Type B pancreatic cell (in vitro differentiated cells): ENCODE results near the gene LAMP5. TPM values are rescaled to one million over a fixed set of nuclear protein-coding genes. Genes with fewer than 3 reads are reported as not detected.

Source experiments
- DNase-seq: peaks from one replicate; pipeline ENCODE4 v3.0.0; 2021; ENCODE audit warnings: mixed read lengths; ENCODE audit not compliant: unreplicated experiment; ENCODE audit errors: extremely low spot score
- H3K27ac Mint-ChIP-seq: 2 replicates; pipeline ENCODE4 v1.8.0; 2021; ENCODE audit warnings: mild to moderate bottlenecking, mixed read lengths
- H3K27me3 Mint-ChIP-seq: 2 replicates; pipeline ENCODE4 v1.8.0; 2021; ENCODE audit warnings: mixed read lengths
- H3K36me3 Mint-ChIP-seq: 2 replicates; pipeline ENCODE4 v1.8.0; 2021; ENCODE audit warnings: mixed read lengths
- H3K4me1 Mint-ChIP-seq: one replicate; pipeline ENCODE4 v1.8.0; 2021; ENCODE audit warnings: mixed read lengths; ENCODE audit not compliant: unreplicated experiment
- H3K4me3 Mint-ChIP-seq: 2 replicates; pipeline ENCODE4 v1.8.0; 2021; ENCODE audit warnings: mild to moderate bottlenecking, mixed read lengths
- H3K9me3 Mint-ChIP-seq: 2 replicates; pipeline ENCODE4 v1.8.0; 2021; ENCODE audit warnings: mixed read lengths
- CTCF ChIP-seq: fragments of 200-600 bp; sonication (generic); conservative IDR thresholded peaks from 2 replicates; pipeline ENCODE4 v1.5.0; 2021; ENCODE audit warnings: antibody characterized with exemption, mild to moderate bottlenecking
- long read RNA-seq: library from polyadenylated mRNA; unstranded; transcript quantifications from one replicate; pipeline ENCODE4 v2.0.0, GENCODE V29; 2020
- total RNA-seq: library from RNA; stranded (reverse); gene quantifications from 2 replicates; pipeline ENCODE4 v1.2.1, GENCODE V29; 2021; ENCODE audit warnings: low replicate concordance

Gene LAMP5, protein sequence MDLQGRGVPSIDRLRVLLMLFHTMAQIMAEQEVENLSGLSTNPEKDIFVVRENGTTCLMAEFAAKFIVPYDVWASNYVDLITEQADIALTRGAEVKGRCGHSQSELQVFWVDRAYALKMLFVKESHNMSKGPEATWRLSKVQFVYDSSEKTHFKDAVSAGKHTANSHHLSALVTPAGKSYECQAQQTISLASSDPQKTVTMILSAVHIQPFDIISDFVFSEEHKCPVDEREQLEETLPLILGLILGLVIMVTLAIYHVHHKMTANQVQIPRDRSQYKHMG
- 3.3 and 7.6 TPM in 2 replicates for total RNA-seq
- long read RNA-seq, transcript LAMP5-201 (6 exons, 2,039 nt): major isoform, 11 of 16 reads
- long read RNA-seq, partial matches to known transcripts: 3 of 16 reads
- long read RNA-seq, other reads (novel, unspliced or antisense): 2 of 16 reads

DNA sequence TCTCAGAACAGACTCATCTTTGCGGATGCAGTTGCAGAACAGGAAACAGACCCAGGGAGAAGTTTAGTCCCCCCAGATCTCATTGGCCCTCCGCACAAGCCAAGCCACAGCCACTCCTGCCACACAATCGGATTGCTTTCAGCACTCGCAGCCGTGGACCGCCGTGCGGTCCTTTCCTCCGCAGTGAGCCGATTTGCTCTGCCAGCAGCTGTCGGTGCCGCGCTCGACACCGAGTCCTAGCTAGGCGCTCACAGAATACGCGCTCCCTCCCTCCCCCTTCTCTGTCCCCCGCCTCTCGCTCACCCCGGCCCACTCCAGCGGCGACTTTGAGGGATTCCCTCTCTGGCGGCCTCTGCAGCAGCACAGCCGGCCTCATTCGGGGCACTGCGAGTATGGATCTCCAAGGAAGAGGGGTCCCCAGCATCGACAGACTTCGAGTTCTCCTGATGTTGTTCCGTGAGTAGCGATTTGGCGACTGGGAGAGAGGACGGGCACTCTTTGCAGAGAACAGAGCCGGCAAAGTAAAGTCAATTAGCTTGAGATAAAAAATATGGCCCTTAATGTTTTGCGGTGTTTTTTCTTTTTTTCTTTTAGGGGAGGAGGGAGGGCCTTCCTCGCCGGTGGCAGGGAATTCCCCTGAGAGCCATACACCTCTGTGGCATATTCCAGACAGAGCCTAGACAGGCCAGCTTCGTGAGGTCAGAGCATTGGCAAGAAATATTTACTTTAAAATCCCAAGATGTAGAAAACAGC is at the start of gene LAMP5:
TSS of gene LAMP5 (plus strand) at position 130 of the 753 bp plus-strand sequence. CDS start at position 393, 263 bp downstream.
- H3K4me3 Mint-ChIP-seq: peak within 1 kb of the TSS; percentile 85

DNA sequence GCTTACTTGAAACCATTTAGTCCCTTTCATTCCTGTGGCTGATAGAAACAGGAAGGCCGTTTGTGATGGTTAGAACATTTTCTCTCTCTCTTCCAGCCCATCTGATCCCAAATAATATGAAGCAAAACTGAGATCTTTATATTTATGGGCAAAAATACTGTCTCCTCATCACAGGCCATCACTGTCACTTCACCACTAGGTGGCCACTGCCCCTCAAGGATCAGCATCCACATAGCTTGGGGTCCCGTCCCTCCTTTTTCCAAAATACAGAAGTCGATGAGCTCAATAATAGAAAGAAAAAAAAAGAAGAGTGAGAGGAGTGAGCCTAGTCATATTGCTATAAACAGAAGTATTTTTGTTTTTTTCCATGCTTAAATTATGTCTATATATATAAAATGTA is 46.4 kb upstream of the LAMP5 start:
- Mint-ChIP-seq H3K9me3 (peaks cover 6% of the 10 kb centered on the region), H3K27ac (no peak overlapping the region), H3K27me3 (no peaks in the 10 kb centered on the region), H3K4me1 (no peaks in the 10 kb centered on the region), H3K4me3 (no peak overlapping the region), H3K36me3 (peaks cover 4% of the 10 kb centered on the region)
- DNase-seq: no peak
- TF ChIP-seq CTCF: peak; percentile 80

More for the DNA sequence above, at the start of gene LAMP5:
- peaks cover 90% of the 10 kb centered on the region for H3K27me3 Mint-ChIP-seq
- peaks cover 12% of the 10 kb centered on the region for H3K4me1 Mint-ChIP-seq
- H3K36me3 Mint-ChIP-seq: no peaks in the 10 kb centered on the region
- H3K27ac Mint-ChIP-seq: no peak within 1 kb of the TSS
- TF ChIP-seq CTCF: no peak
- H3K9me3 Mint-ChIP-seq: no peaks in the 10 kb centered on the region
- peak; percentile 76 for DNase-seq

DNA sequence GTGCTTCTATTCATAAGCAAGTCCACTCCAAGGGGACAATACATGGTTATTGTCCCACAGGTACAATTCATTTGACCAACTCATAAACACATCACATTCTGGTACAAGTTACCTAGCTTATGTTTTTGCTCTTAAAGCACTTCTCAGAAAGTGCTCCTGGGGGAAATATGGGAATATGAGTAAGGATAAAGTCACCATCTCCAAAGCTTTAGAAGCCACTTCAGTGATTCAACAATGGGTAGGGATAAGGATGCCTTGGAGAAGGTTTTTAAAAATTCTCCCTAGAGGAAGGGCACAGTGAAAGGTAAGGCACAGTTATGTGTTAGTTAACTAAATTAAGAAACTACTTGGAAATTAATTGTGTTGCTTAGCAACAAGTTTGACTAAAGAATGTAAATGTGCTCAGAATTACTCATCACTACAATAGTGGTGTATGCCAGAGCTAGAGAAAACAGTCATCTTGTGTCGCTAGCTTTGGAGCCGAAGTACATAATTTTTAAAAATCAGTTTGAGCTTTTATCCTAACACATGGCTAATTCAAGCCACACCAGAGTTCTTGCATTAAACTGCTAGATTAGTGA is 39.5 kb upstream of the LAMP5 start:
- H3K27ac Mint-ChIP-seq: no peak overlapping the region
- no peak for TF ChIP-seq CTCF
- H3K9me3 Mint-ChIP-seq: no peaks in the 10 kb centered on the region
- DNase-seq: no peak
- H3K4me3 Mint-ChIP-seq: no peak overlapping the region
- no peaks in the 10 kb centered on the region for H3K36me3 Mint-ChIP-seq
- H3K4me1 Mint-ChIP-seq: no peaks in the 10 kb centered on the region
- H3K27me3 Mint-ChIP-seq: no peaks in the 10 kb centered on the region

- no peaks in the 10 kb centered on the region for H3K9me3 Mint-ChIP-seq
- TF ChIP-seq CTCF: no peak
- DNase-seq: no peak
- no peaks in the 10 kb centered on the region for H3K4me1 Mint-ChIP-seq
- H3K4me3 Mint-ChIP-seq: no peak overlapping the region
- H3K36me3 Mint-ChIP-seq: no peaks in the 10 kb centered on the region
- no peaks in the 10 kb centered on the region for H3K27me3 Mint-ChIP-seq
- H3K27ac Mint-ChIP-seq: no peak overlapping the region
Observed at GRCh38 chr20:9475456-9475855, 38.9 kb upstream of the LAMP5 start.

- Mint-ChIP-seq H3K27me3 (no peaks in the 10 kb centered on the region), H3K4me3 (no peak overlapping the region), H3K36me3 (no peaks in the 10 kb centered on the region), H3K4me1 (no peaks in the 10 kb centered on the region), H3K9me3 (no peaks in the 10 kb centered on the region), H3K27ac (no peak overlapping the region)
- DNase-seq: no peak
- no peak for TF ChIP-seq CTCF
Observed at GRCh38 chr20:9476174-9476573, 38.2 kb upstream of the LAMP5 start.
